Measurements from ENCODE around the gene OCA2.
A peak's percentile ranks its signal among the peaks of the same experiment; 100 is the strongest.

OCA2 gene

DNA sequence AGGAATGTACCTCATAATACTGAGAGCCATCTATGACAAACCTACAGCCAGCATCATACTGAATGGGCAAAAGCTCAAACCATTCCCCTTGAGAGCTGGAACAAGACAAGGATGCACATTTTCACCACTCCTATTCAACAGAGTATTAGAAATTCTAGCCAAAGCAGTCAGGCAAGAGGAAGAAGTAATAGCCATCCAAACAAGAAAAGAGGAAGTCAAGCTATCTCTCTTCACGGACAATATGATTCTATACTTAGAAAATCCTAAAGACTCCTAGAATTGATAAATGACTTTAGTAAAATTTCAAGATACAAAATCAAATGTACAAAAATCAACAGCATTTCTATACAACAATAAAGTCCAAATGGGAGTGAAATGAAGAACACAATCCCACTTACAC, 30.2 kb downstream of the OCA2 start:
- DNase-seq, result no peak

DNA sequence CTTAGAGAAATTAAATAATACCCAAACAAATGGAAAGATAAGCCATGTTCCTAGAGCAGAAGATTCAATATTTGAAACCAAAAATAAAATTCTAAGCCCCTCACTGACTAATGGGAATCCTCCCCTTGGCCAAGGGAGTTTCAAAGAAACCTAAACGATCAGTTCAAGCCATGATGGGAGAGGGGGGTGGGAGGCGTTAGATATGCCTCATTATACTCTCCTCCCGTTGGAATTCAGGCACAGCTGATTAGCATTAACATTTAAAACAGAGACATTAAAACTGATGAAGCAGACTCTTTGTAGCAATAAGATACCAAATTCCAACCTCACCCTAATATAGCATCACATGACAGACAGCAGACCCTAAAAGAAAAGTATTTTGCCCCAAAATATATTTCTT, 32.9 kb downstream of the OCA2 start:
- DNase-seq, result no peak

DNA sequence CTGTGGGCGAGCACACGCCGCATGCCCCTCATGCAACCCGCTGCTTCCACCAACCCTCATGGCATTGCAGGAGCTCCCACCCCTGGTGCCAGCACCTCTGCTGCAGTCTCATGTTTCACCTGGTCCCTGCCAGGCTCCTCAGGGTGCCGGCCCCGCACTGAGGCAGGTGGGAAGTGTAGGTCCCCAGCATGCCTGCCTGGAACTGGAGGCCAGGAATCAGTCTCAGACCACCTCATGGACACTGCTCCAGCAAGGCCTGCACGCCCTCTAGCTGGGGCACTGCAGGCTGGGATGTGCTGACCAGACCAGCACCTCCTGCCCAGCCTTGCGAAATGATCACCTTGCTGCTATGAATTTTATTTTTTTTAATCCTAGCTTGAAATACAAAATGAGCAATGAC, 39.1 kb downstream of the OCA2 start:
- no peak for DNase-seq

DNA sequence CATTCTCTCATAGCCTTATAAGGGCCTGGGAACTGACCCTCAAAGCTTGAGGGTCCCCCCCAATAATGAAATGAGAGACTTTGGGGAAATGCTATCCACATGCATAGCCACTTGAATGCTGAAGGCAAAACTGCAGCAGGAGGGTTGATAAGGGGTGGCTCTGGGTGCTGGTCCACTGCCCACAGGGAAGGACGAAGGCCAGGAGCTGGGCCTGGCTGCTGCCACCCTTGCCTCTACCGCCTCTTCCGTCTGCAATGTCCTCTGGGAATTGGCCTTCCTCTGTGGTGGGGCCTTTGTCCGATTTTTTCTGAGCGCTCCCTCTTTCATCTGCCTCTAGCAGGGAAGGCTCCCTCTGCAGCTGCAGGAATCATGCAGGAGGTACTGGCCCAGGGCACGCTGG, 41.0 kb downstream of the OCA2 start:
- DNase-seq, result no peak

DNA sequence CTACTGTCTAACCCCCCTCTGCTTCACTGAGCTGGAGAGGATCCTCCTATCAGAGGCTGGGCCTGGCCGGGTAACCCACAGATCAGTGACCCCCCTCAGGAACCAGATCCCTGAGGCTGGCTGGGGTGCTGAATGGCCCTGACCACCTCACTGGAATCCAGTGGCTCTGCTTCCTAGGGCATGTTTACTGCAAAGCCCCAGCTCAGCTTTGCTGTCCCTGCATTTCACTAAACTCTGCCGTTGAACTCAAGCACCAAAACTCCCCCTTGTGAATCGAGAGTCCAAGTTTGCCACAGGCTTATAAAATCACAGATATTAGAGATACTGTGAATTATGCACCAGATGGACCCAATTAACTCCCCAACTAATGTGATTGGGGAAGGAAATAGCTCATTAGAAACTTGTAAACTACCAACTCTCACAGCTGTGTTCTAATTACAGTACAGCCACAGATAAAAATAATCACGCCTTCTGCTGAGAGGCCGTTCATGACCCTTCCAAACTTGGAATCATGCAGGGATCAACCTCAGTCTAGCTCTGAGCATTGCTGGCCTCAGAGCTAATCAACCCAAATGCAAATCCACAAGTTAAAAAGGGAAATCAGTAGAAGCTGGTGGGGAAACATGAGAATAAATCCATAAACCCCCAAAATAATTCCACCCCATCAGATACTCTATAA, 47.0 kb downstream of the OCA2 start:
- DNase-seq, result no peak

DNA sequence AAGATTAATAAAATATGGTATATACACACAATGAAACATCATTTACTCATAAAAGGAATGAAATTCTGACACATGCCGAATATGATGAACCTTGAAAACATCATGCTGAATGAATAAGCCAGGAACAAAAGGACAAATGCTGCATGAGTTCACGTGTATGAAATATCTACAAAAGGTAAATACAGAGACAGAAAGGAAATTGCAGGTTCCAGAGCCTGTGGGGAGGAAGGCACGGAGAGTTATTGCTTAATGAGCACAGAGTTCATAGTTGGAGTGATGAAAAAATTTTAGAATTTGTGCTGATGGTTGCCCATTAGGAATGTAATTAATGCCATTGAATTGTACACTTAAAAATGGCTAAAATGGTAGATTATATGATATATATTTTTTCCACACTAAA, 49.5 kb downstream of the OCA2 start:
- DNase-seq, result no peak

DNA sequence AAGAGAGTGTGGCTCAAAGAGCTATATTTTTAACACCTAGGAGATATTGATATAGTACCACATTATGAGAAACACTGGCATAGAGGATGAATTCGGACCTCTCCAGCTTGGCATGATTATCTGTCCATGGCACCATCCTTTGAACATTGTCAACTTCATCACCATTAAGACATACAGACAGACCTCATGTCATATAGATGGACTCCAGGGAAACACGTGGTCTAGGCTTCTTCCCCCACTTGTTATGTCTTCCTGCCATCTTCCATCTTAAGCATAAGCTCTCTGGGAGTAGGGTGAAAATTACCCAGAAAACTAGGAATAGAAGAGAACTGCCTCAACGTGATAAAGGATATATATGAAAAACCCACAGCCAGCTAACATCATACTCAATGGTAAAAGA, 51.8 kb downstream of the OCA2 start:
- no peak for DNase-seq

DNA sequence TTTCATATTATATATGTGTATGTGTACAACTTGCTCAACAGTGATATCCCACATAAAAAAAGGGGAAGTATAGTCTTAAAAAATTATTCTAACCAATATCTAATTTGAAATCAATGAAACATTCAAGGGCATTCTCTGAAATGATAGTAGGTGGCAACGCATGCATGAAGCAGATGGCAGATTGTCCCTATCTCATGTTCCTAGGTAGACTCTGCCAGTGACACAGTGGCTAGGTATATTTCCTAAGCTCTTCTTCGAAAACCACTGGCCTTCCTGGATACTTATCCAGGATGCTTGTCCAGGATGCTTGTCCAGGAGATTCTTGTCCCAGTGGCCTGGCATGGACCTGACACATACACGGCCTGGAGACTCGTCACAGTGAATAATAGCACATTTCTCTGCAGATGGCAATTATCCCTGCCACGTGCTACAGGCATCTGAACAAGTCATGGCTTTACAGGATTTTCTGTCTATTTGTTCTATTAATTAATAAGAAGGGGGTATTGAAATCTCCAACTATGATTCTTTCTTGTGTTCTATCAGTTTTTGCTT, 54.9 kb downstream of the OCA2 start:
- DNase-seq, result peak; percentile 37

DNA sequence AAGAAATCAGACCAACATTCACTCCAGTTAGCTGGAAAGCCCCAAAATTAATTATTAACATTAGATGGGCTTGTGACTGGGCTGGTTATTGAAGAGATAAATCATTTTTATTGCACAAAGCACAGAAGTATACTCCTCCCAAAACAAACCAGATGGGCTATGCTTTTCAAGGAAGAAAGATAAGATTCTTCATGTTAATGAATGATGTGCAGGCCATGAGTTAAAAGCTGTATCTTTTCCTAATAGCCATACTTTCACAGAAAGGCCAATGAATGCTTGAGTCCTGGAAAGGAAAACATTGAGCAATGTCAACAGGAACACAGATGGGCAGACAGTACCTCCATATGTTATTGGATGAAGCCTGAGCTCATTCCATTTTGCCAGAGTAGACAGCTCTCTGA, 55.4 kb downstream of the OCA2 start:
- DNase-seq, result peak; percentile 70

DNA sequence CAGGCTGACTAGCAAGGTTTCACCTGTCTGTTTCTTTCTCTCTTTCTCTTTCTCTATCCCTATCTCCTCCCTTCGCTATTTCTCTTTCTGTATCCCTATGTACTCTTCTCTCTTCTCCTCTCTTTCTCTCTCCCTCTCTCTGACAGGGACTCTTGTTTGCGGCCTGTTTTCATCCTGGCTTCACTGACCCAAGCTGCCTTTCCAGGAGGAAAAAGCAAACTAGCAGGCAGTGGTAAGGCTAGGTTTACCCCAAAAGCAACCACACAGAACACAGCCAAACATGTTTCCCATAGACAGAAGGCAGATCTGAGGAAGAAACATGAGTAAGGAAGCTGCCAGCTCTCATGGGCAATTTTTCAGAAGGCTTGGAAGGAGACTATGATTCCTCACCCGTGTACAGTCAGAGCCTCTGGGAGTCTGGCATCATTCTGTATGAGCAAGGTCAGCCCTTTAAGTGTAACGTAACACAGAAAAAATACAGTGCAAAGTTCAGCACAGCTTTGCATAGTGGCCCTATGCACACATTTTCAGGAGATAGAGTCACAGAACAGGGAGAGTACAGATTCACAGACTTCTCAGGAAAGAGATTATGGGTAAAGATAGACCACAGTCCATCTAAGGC, 61.0 kb downstream of the OCA2 start:
- no peak for DNase-seq

DNA sequence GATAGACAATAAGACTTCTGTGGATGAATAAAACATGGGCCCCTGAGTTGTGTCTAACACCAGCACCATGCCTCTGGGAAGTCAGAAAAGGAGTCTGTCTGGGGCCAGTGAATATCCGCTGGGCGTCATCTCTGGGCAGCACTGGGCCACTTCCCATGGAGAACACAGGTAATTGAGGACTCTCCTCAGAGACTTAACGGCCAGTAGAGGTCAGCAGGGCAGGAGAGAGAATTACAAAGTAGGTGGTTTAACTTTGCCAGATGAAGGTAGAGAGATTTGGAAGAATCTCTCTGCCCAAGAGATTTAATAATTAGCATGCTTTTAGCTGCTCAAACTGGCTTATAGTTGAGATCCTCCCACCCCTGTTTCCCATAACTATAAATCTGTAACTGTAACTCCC, 65.7 kb downstream of the OCA2 start:
- DNase-seq, result no peak

DNA sequence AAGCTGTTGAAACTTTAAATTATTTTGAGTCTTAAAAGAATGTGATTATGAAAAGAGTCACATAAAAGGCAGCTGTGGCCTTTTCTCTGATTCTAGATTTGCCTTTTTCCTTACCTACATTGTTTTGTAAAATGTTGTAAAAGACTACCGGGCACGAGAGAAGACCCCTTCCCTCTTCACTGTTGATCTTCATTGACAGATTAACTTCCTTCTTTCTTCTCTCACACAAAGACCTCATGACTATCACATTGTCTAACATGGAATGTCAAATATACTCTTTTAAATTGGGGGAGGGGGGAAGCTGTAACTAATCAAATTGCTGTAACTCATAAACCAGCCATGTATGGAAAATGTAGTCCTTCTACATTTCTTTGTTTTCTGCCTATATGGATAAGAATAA, 68.3 kb downstream of the OCA2 start:
- no peak for DNase-seq

DNA sequence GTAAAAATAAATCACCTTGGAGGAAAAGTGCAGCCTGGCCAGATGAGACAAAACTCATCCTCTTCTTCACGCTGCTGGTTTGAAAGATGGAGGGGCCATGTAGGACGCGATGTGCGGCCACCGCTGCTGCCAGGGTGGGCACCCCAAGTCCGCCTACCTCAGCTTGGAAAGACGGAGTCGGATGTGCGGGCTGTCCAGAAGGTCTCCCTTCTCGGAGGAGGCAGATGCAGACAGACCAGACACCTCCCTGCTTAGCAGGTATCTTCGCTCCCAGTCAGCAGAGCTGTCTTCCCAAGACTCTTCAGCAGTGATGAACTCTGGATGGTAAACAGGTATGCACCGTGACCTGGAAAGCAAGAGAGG, 71.4 kb downstream of the OCA2 start:
- DNase-seq, result no peak

DNA sequence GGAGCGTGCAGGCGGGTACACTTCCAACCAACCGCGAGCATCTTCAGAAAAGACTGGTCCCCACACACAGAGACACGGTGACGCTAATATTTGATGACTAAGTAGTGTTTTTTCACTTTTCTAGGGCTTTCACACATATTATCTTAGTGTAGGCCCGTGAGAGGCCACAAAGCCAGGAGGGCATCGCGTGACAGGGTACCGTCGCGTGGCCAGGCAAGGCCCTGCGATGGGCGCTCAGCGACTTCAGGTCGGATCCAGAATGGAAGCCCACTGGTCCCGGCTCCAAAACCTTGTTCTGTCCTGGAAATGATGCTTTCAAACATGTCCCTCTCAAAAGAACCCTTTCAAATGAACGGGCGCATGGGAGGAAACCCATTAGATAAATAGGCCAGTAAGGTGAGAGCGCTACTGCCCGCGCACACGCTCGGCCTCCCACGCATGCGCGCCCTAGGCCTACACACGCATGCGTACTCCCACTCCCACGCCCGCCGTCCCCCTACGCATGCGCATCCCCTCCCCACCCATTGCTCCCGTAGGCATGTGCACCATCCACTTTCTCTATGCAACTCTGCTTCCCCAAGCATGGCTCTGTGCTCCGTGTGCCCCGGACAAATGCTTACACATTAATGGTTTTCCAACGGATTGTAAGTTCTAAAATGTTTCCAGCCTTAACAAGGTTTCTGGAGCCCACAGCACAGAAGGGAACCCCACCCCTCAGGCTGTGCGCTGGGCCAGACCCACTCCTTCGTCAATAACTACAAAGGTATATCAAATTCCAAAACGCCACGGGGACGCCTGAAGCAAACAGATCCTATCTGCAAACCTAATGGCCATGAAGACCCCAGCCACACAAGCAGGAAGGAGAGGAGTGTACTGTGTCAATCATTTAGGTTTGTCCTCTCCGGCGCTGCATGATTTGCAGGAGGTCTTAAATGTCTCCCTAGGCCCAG, 72.1 kb downstream of the OCA2 start:
- DNase-seq, result no peak

DNA sequence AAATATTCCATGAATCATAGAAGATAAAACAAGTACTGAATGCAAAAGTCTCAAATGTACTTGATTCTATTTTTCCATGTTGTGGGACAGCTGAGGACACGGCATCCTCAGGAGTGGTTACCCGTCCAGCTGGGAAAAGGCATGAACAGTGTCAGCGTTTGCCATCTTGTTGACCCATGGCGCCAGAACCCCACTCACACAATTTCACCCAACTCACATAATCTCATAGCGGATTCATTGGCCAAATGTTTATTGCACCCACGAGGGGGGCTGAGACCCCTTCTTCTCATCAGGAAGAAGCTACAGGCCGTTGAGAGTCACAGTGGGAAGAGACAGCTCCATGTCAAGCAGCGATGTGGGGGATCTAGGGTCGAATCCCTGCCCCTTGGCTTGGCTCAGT, 72.9 kb downstream of the OCA2 start:
- DNase-seq, result no peak

DNA sequence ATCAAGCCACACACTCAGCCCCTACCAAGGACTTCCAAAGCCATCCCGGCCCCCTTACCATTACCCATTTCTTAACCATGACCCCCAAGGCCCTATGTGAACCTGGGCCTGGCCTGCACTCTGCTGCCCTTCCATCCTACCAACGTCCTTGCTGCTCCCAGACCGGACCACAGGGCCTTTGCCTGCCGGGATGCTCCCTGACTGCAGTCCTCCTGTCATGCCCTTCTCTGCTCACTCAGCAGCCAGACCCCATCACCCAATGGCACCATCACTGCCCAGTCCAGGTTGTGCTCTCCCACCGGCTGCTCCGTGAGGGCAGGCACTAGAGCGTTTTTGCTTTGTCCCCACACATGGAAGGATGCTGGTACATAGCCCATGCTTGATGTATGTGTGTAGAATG, 73.7 kb downstream of the OCA2 start:
- no peak for DNase-seq

DNA sequence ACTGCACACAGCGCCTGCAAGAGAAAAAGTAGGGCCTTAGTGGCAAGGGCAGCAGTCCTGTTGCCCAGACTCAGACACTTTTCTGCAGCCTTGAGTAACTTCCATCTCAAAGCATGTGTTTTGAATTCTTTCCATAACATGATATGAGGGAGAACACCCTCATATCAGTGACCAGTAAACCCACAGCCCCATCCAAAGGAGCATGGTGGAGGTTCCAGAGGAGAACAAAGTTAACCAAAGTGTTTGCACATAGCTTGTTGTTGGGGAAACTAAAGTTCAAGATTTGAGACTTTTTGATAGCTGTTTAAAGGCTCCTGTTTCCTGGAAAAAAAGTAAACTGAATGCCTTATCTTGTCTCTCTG, 74.2 kb downstream of the OCA2 start:
- DNase-seq, result no peak

DNA sequence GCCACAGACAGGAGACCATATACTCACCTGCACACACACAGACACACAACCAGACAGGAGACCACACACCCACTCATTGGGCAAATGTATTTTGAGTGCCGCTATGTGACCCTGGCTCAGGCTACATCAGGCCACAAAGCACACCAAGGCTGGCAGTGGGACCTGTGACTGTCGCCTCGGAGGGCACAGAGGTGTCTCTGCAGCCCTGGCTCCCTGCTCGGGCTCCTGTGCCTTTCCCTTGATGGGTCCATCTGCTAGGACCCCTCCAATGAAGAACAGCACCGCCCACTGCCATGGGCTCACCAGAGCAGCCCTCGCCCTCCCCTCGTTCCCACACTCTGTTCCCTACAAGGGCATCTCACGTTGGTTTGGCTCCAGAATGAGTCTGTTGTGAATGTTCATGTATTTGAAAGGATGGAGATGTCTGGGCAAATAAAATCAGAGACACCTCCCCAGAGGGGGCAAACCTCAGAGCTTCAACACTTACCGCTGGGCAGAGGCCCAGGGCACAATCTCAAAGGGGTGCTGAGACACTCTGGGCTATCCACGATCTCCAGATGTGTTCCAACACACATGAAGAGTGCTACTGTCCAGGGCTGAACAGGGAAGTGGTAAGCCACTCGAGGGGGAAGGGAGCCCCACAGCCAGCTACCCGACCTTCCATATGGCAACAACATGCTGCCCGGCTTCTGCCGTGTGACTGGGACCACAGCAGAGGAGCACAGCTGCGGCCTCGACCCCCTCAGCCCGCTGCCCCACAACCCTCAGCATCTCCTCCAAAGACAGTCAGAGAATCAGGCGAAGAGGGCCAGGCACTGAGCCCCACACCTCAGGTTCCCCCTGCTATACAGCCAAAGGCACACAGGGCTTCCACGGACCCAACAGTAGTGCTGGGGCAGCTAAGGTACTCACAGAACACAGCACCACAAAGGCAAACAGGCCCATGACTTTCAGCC, 74.9 kb downstream of the OCA2 start:
- no peak for DNase-seq

DNA sequence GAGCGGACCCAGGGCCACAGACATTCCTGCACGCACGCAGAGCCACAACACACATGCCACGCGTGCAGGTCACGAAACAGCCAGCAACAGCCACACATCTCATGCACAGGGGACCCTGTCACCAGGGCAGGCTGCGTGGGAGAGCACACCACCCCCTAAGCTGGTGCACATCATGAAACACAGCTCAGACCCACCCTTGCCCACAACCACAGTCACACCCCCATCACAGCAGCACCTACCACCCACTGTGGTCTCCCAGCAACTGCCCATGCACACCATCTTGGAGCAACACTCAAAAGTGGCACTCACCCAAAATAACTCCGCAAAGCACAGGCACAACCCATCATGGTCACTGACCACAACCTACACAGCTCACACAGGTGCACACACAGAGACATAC, 75.7 kb downstream of the OCA2 start:
- no peak for DNase-seq

DNA sequence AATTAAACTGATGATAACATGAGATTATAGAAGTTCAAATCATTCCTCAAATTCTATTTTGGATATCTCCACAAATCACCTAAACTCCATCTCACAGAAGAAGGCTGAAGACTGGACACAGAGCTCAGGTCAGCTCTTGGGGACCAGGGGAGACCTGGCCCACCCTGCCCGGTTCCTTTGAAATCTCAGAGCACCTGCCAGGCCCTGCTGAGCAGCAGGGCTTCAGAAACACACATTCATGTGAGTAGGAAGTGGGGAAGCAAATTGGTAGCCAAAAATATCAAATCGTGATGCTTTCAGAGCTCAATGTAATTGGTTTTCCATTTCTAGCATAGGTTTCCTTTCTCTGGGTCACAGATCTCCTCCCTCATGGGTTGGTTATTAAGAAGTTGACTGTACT, 76.2 kb downstream of the OCA2 start:
- DNase-seq, result no peak

DNA sequence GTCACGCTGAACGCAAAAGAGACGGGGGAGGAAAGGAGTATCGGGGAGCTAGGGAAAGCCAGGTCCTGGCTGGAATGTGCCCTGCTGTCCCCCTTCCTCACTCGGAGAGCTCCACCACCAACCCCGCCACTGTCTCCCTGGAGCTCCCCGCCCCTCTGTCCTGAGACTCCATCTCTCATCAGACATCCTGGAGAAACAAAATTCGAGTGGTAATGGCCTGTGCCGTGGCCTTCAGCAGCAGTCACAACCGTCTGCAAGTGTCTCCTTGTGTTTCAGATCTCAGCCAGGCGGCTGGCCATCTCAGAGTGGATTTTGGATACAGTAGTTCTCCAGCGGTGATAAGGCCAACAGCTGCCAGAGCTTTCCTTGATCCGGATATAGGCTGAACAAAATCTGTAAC, 76.9 kb downstream of the OCA2 start:
- DNase-seq, result no peak

DNA sequence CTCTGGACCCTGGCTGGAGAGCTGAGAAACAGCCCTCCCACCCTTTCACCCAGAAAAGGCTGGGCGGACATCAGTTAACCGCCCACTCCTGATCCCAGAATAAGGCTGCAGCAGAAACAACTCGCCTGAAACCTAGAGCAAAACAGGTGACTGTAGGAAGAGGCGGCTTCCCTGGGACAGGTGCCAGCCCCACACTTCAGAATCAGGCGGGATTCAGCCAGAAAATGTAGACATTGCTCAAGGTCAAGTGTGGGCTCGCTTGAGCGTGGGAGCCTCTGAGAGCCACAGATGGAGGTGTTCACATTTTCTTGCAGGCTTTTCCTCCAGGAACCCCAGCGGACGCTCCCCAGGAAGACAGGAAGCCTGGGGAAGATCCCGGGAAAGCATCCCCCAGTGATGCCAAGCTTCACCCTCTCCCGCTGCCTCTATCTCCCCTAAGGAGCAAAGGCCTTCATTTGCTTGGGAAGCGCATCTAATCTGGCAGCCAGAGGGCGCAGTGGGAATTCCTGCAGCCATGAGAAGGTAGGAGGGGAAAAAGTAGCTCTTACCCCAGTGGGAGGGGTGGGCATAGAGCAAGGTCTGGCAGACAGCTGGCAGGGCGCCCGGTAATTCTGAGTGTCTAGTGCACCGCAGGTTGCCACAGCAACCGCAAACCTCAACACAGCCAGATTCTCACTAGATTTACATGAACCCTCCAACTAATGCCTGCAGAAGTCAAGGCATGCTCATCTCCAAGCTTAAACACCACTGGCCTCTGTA, 77.7 kb downstream of the OCA2 start:
- DNase-seq, result peak; percentile 95

Measured in NCI-H2171 (cell line).